Posterior vena cava (tissue), 2 donors: Measurements from ENCODE around the gene CTPS2. TPM values are rescaled to one million over a fixed set of nuclear protein-coding genes. Genes with fewer than 3 reads are reported as not detected.
"Not testable (repeated sequence)": the region's sequence is repeated elsewhere in the genome, so short reads cannot be mapped to it uniquely, and the experiment has no call there.

Experiments
- DNase-seq: peaks from one replicate; pipeline ENCODE4 v3.0.0-alpha.2; 2020; ENCODE audit warnings: low spot score
- intact Hi-C, 2 donors: fragments of 100-400 bp; cut with DNase I; formaldehyde crosslinking; loops; one replicate each; pipeline versions ENCODE4 v1.14.1 to v1.14.2; 2022 to 2023
- total RNA-seq, 2 donors: library from RNA; stranded (reverse); fragmentation: NEBNext Ultra II Directional; extraction: Animal tissue kit (Norgen Biotek cat#: 25700); gene quantifications; one replicate each; pipeline ENCODE4 v1.2.1, GENCODE V29; 2021
- donor health status: DM: yes; HTN: yes; CAD: no.
- donor health status: DM: yes; HTN: yes; CAD: no.

The CTPS2 gene
- total RNA-seq, 2 donors from 2014 or later: 8.5 to 10.9 TPM

GRCh38 chrX:16619024-16619423 is 93.4 kb downstream of the CTPS2 start:
- DNase-seq: no peak
- intact Hi-C loops: no loop called here

GRCh38 chrX:16618422-16618821 is 94.0 kb downstream of the CTPS2 start:
- intact Hi-C loops: no loop called here
- no peak for DNase-seq

- intact Hi-C loops: no loop called here
- no peak for DNase-seq
Measured at GRCh38 chrX:16617382-16617781, 95.1 kb downstream of the CTPS2 start.

GRCh38 chrX:16612257-16612897 is 100.1 kb downstream of the CTPS2 start:
- intact Hi-C loops: no loop called here
- DNase-seq: no peak

- intact Hi-C loops, DNase-seq: not testable (repeated sequence)
Measured at GRCh38 chrX:16610654-16611053, 101.8 kb downstream of the CTPS2 start.

GRCh38 chrX:16610121-16610621 is 102.3 kb downstream of the CTPS2 start:
- no peak for DNase-seq
- intact Hi-C loops: no loop called here

- no peak for DNase-seq
- intact Hi-C loops: no loop called here
Measured at GRCh38 chrX:16606142-16606720, 106.2 kb downstream of the CTPS2 start.

GRCh38 chrX:16604337-16604736 is 108.1 kb downstream of the CTPS2 start:
- intact Hi-C loops: no loop called here

GRCh38 chrX:16603822-16604221 is 108.6 kb downstream of the CTPS2 start:
- intact Hi-C loops: no loop called here
- no peak for DNase-seq

More at GRCh38 chrX:16604337-16604736, 108.1 kb downstream of the CTPS2 start:
- no peak for DNase-seq

- intact Hi-C loops, DNase-seq: not testable (repeated sequence)
Measured at GRCh38 chrX:16603235-16603634, 109.2 kb downstream of the CTPS2 start.

GRCh38 chrX:16601885-16602284 is 110.6 kb downstream of the CTPS2 start:
- intact Hi-C loops: no loop called here
- no peak for DNase-seq

GRCh38 chrX:16594490-16594889 is 118.0 kb downstream of the CTPS2 start:
- DNase-seq: no peak
- intact Hi-C loops: no loop called here

GRCh38 chrX:16593801-16594200 is 118.7 kb downstream of the CTPS2 start:
- intact Hi-C loops: no loop called here
- DNase-seq: no peak

- DNase-seq: no peak
- intact Hi-C loops: no loop called here
Measured at GRCh38 chrX:16592194-16592770, 120.2 kb downstream of the CTPS2 start.

GRCh38 chrX:16589826-16590225 is 122.6 kb downstream of the CTPS2 start:
- intact Hi-C loops: loop anchor here in 1 of 2 donors (2.0 kb wide), 1 partner anchor 65 kb away; no protein-coding TSS in a partner anchor
- DNase-seq: no peak

- intact Hi-C loops: loop anchor here in 1 of 2 donors (2.0 kb wide), 1 partner anchor 66 kb away; no protein-coding TSS in a partner anchor
- DNase-seq: no peak
Measured at GRCh38 chrX:16589211-16589610, 123.3 kb downstream of the CTPS2 start.

GRCh38 chrX:16588266-16588665 is 124.2 kb downstream of the CTPS2 start:
- no peak for DNase-seq
- intact Hi-C loops: loop anchor here in 1 of 2 donors (2.0 kb wide), 1 partner anchor 67 kb away; no protein-coding TSS in a partner anchor

GRCh38 chrX:16587836-16588235 is 124.6 kb downstream of the CTPS2 start:
- DNase-seq: no peak
- intact Hi-C loops: loop anchor here in 1 of 2 donors (2.0 kb wide), 1 partner anchor 67 kb away; no protein-coding TSS in a partner anchor

- intact Hi-C loops: no loop called here
- DNase-seq: no peak
Measured at GRCh38 chrX:16586377-16587112, 125.9 kb downstream of the CTPS2 start.
